HepG2 (cell line): ENCODE data around the gene FLT3LG. TPM values are rescaled to one million over a fixed set of nuclear protein-coding genes. Genes with fewer than 3 reads are reported as not detected.

Source experiments
- FOXK2 ChIP-seq: fragments of 450-650 bp; IDR thresholded peaks from 2 replicates; pipeline ENCODE4 v1.6.1; 2016
- NR2F6 ChIP-seq, 2 experiments: IDR thresholded peaks; 2 replicates each; pipeline ENCODE4 v1.6.1; 2016; ENCODE audit warnings: antibody characterized with exemption in 1 of 2, mild to moderate bottlenecking in 1 of 2
- PAWR ChIP-seq: sonication (generic); formaldehyde crosslinking; IDR thresholded peaks from 2 replicates; pipeline ENCODE4 v1.4.0; 2020; ENCODE audit warnings: missing genetic modification reagents, mild to moderate bottlenecking, borderline replicate concordance
- RBFOX2 ChIP-seq: fragments of 200-400 bp; formaldehyde crosslinking; IDR thresholded peaks from 2 replicates; pipeline ENCODE4 v1.6.1; 2017; ENCODE audit warnings: low read depth, mild to moderate bottlenecking, low read length
- TAF1 ChIP-seq: sonication (generic); formaldehyde crosslinking; IDR thresholded peaks from 2 replicates; pipeline ENCODE4 v1.4.0; 2020; ENCODE audit warnings: missing genetic modification reagents
- THAP11 ChIP-seq: IDR thresholded peaks from 2 replicates; pipeline ENCODE4 v1.6.1; 2016; ENCODE audit warnings: missing biosample characterization, missing genetic modification reagents
- THAP9 ChIP-seq: sonication (generic); formaldehyde crosslinking; IDR thresholded peaks from 2 replicates; pipeline ENCODE4; 2020; ENCODE audit warnings: missing genetic modification reagents, mild to moderate bottlenecking, borderline replicate concordance
- YY1 ChIP-seq: IDR thresholded peaks from 2 replicates; pipeline ENCODE4 v1.6.1; 2011; ENCODE audit warnings: low read length, low read depth, moderate library complexity, mild to moderate bottlenecking; ENCODE audit not compliant: insufficient read depth, insufficient replicate concordance
- ZNF609 ChIP-seq: sonication (generic); formaldehyde crosslinking; IDR thresholded peaks from 2 replicates; pipeline ENCODE4 v1.4.0; 2020; ENCODE audit warnings: mild to moderate bottlenecking, missing genetic modification reagents, borderline replicate concordance
- ZNF746 ChIP-seq: sonication (generic); formaldehyde crosslinking; IDR thresholded peaks from 2 replicates; pipeline ENCODE4 v1.8.0; 2022; ENCODE audit warnings: mild to moderate bottlenecking, missing genetic modification reagents
- ZNF800 ChIP-seq: sonication (generic); formaldehyde crosslinking; IDR thresholded peaks from 2 replicates; pipeline ENCODE4 v1.4.0; 2020; ENCODE audit warnings: missing genetic modification reagents
- ZNF891 ChIP-seq: sonication (generic); formaldehyde crosslinking; IDR thresholded peaks from 2 replicates; pipeline ENCODE4 v1.5.0; 2020; ENCODE audit warnings: mild to moderate bottlenecking, missing genetic modification reagents
- ZSCAN31 ChIP-seq: sonication (generic); formaldehyde crosslinking; IDR thresholded peaks from 2 replicates; pipeline ENCODE4 v1.5.0; 2020; ENCODE audit warnings: low read depth, mild to moderate bottlenecking, missing genetic modification reagents
- polyA plus RNA-seq, 8 experiments: library from polyadenylated mRNA; depleted of rRNA in 3 of 8; stranded (reverse) in 7 of 8; unstranded in 1 of 8; fragments of >200 nt; fragmentation: Illumina TruSeq in 4 of 8; extraction: Trizol in 4 of 8; gene quantifications; 2 replicates each; pipeline versions ENCODE4 v1.2.1 to v1.2.3, GENCODE V29; 2011 to 2016; ENCODE audit warnings: low read depth in 4 of 8, missing spikeins in 1 of 8, mixed read lengths in 1 of 8; ENCODE audit not compliant: insufficient read depth in 1 of 8
- total RNA-seq, 5 experiments: library from RNA; depleted of rRNA; stranded (reverse); fragments of >200 nt; fragmentation: Illumina TruSeq; extraction: Trizol; gene quantifications; 2 replicates each; pipeline ENCODE4 v1.2.3, GENCODE V29; 2016; ENCODE audit warnings: low read depth in 1 of 5
- TF ChIP-seq, protein P1 (sequence below): sonication (generic); formaldehyde crosslinking; IDR thresholded peaks from 2 replicates; pipeline ENCODE4 v1.5.0; 2020; ENCODE audit warnings: missing genetic modification reagents, mild to moderate bottlenecking, borderline replicate concordance
- TF ChIP-seq, protein P2 (sequence below): sonication (generic); formaldehyde crosslinking; IDR thresholded peaks from 2 replicates; pipeline ENCODE4 v1.4.0; 2020; ENCODE audit warnings: low read depth, mild to moderate bottlenecking, missing genetic modification reagents

FLT3LG gene
- total and polyA plus RNA-seq, 2 of the 13 experiments (the other 11 are each of a cell fraction or from before 2014, with no cell fraction given), result 1.5 to 2.6 TPM

- TF ChIP-seq, protein P1, sequence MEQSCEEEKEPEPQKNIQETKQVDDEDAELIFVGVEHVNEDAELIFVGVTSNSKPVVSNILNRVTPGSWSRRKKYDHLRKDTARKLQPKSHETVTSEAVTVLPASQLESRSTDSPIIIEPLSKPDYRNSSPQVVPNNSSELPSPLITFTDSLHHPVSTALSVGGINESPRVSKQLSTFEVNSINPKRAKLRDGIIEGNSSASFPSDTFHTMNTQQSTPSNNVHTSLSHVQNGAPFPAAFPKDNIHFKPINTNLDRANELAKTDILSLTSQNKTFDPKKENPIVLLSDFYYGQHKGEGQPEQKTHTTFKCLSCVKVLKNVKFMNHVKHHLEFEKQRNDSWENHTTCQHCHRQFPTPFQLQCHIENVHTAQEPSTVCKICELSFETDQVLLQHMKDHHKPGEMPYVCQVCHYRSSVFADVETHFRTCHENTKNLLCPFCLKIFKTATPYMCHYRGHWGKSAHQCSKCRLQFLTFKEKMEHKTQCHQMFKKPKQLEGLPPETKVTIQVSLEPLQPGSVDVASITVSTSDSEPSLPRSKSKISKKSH (CRISPR knock-in tag), result no peak
- TF ChIP-seq THAP9 (CRISPR knock-in tag), result peak; percentile 52; the same call in 1 of the 2 replicates
- no peak for TF ChIP-seq FOXK2
- TF ChIP-seq, protein P2, sequence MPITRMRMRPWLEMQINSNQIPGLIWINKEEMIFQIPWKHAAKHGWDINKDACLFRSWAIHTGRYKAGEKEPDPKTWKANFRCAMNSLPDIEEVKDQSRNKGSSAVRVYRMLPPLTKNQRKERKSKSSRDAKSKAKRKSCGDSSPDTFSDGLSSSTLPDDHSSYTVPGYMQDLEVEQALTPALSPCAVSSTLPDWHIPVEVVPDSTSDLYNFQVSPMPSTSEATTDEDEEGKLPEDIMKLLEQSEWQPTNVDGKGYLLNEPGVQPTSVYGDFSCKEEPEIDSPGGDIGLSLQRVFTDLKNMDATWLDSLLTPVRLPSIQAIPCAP (CRISPR knock-in tag), result peak; percentile 96
- 0 out of 2 replicates have a peak, but pooled peaks have one; percentile 29 for TF ChIP-seq RBFOX2
- peak; percentile 18; the same call in 1 of the 2 replicates for TF ChIP-seq TAF1
- no peak for TF ChIP-seq ZNF800 (CRISPR knock-in tag)
- TF ChIP-seq NR2F6 (IDR thresholded peaks at IDR 0.05), result no peak
- TF ChIP-seq NR2F6 (CRISPR knock-in tag; IDR thresholded peaks at IDR 0.05), result no peak; the same call in 1 of the 2 replicates
- no peak for TF ChIP-seq ZNF746 (CRISPR knock-in tag)
- no peak for TF ChIP-seq ZSCAN31 (CRISPR knock-in tag)
- no peak for TF ChIP-seq ZNF891 (CRISPR knock-in tag)
- 0 out of 2 replicates have a peak, but pooled peaks have one; percentile 20 for TF ChIP-seq ZNF609 (CRISPR knock-in tag)
- TF ChIP-seq THAP11 (CRISPR knock-in tag), result peak; percentile 77
- no peak for TF ChIP-seq PAWR (CRISPR knock-in tag)
- peak; percentile 61 for TF ChIP-seq YY1
Observed at GRCh38 chr19:49473868-49474541, at the start of gene FLT3LG (continued).
